AG04450 (cell line): ENCODE data around the gene SLC6A19. TPM values are rescaled to one million over a fixed set of nuclear protein-coding genes. Genes with fewer than 3 reads are reported as not detected.

Experiments used
- CTCF ChIA-PET: fragments of 300-600, 350-600 bp; formaldehyde crosslinking; extraction: SDS; loops from one replicate; lab custom pipeline; 2022; ENCODE audit warnings: antibody characterized with exemption, inconsistent platforms; lab: Charles Lee
- POLR2A ChIA-PET: fragments of 350-600 bp; formaldehyde crosslinking; extraction: SDS; loops from one replicate; lab custom pipeline; 2021; ENCODE audit warnings: antibody characterized with exemption, inconsistent platforms; lab: Yijun Ruan, JAX
- DNase-seq: peaks from one replicate; pipeline ENCODE4 v3.0.0-alpha.2; 2011; ENCODE audit warnings: low read depth, low spot score
- H3K27ac ChIP-seq: one replicate; pipeline ENCODE4 v1.5.1; 2012; ENCODE audit warnings: low read depth, low read length, control low read depth
- H3K27me3 ChIP-seq: one replicate; pipeline ENCODE4 v1.6.0; 2012; ENCODE audit warnings: low read length; ENCODE audit not compliant: control insufficient read depth, insufficient read depth
- H3K4me3 ChIP-seq: 2 replicates; pipeline ENCODE4 v1.5.1; 2011; ENCODE audit warnings: mild to moderate bottlenecking, low read depth, low read length, control low read depth
- H3K9me3 ChIP-seq: 2 replicates; pipeline ENCODE4 v1.5.1; 2012; ENCODE audit warnings: low read length; ENCODE audit not compliant: control insufficient read depth, insufficient read depth
- CTCF ChIP-seq: IDR thresholded peaks from 2 replicates; pipeline ENCODE4 v1.5.1; 2011; ENCODE audit warnings: low read depth, low read length, control low read depth, inconsistent platforms
- polyA plus RNA-seq: library from polyadenylated mRNA; depleted of rRNA; stranded (reverse); fragments of >200 nt; gene quantifications from 2 replicates; pipeline ENCODE4 v1.2.3, GENCODE V29; 2011

The SLC6A19 gene
- polyA plus RNA-seq, 1 experiment = not detected

DNA sequence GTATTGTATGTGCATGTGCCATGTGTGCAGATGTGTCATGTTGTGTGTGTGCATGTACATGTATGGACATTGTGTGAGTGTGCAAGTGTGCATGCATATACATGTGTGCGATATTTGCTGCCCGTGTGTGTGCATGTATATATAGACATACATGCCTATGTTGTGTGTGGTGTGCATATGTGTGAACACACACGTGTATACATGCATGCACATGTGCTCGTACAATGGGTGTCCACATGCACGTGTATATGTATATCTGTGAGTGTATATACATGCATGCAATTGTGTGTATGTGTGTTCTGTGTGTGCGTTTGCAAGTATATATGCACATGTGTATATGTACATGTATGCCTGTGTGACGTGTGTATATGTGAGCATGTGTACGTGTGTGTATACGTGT, 20.8 kb downstream of the SLC6A19 start:
- ChIA-PET CTCF (no interaction called here), POLR2A (no interaction called here)
- no peak for TF ChIP-seq CTCF
- no peak overlapping the region for H3K4me3 ChIP-seq
- DNase-seq = no peak
- peaks cover 91% of the 10 kb centered on the region for H3K9me3 ChIP-seq
- no peaks in the 10 kb centered on the region for H3K27me3 ChIP-seq
- H3K27ac ChIP-seq = no peak overlapping the region

- Histone ChIP-seq H3K9me3 (peaks cover 86% of the 10 kb centered on the region), H3K27me3 (no peaks in the 10 kb centered on the region), H3K27ac (no peak overlapping the region), H3K4me3 (no peak overlapping the region)
- ChIA-PET CTCF (no interaction called here), POLR2A (no interaction called here)
- no peak for DNase-seq
- no peak for TF ChIP-seq CTCF
Measured at GRCh38 chr5:1222621-1223277, 21.4 kb downstream of the SLC6A19 start.

DNA sequence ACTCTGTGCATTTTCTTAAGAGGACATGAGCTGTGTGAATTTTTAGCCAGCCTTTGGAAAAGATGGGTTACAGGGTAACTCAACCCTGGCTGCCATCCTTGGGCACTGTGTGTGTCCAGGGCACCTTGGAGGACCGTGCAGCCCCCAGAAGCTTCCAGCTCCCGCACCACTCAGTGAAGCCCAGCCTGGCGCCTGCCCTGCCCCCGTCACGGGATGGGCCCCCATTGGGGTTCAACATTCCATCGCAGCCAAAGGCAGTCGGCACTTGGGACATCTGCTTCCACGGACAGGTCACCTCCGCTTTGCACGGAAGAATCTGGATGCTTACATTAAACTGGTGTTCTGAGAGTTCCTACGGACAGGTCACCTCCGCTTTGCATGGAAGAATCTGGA, 21.9 kb downstream of the SLC6A19 start:
- DNase-seq = no peak
- H3K4me3 ChIP-seq = no peak overlapping the region
- peaks cover 86% of the 10 kb centered on the region for H3K9me3 ChIP-seq
- H3K27me3 ChIP-seq = no peaks in the 10 kb centered on the region
- CTCF ChIA-PET = no interaction called here
- POLR2A ChIA-PET = no interaction called here
- H3K27ac ChIP-seq = no peak overlapping the region
- TF ChIP-seq CTCF = no peak

- CTCF ChIA-PET = no interaction called here
- Histone ChIP-seq H3K27me3 (no peaks in the 10 kb centered on the region), H3K9me3 (peaks cover 84% of the 10 kb centered on the region), H3K27ac (no peak overlapping the region), H3K4me3 (no peak overlapping the region)
- POLR2A ChIA-PET = no interaction called here
- TF ChIP-seq CTCF = no peak
- no peak for DNase-seq
Measured at GRCh38 chr5:1224631-1225030, 23.2 kb downstream of the SLC6A19 start.

DNA sequence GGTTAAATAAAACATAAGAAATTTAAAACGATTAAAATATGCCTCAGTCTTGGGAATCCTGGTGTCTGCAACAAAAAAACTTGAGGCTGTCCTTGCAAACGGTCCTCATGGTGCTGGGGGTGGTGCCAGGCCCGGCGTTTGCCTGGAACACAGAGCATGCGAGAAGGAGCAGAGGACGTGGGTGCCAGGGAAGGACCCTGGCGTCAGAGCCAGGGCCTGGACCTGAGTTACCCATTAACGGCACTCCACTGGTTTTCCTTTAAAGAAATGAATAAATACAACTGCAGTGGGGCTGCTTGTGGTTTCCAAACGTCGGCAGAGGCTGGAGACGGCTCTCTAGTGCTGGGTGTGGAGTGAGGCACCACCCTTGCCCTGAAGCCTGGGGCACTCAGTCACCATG, 23.7 kb downstream of the SLC6A19 start, which contains the start of gene SLC6A18:
TSS of gene SLC6A18 (plus strand) at position 301 of the 400 bp plus-strand sequence. CDS start at position 398, 97 bp downstream.
- no peak within 1 kb of the TSS for H3K27ac ChIP-seq
- DNase-seq = no peak
- ChIA-PET POLR2A (no interaction called here), CTCF (no interaction called here)
- no peak for TF ChIP-seq CTCF
- no peak within 1 kb of the TSS for H3K4me3 ChIP-seq
- no peaks in the 10 kb centered on the region for H3K27me3 ChIP-seq
- peaks cover 85% of the 10 kb centered on the region for H3K9me3 ChIP-seq
